Thyroid gland (tissue), 4 donors: ENCODE results near the gene FGF18.
"Not testable (repeated sequence)": the region's sequence is repeated elsewhere in the genome, so short reads cannot be mapped to it uniquely, and the experiment has no call there.

Experiments
- CTCF ChIP-seq, 6 experiments: fragments of 200-600 bp in 3 of 6; fragments of 450-650 bp in 3 of 6; sonication (generic) in 3 of 6; IDR thresholded peaks; one replicate each; pipeline ENCODE4 v1.5.1; 2016 to 2019; ENCODE audit warnings: antibody characterized with exemption in 6 of 6, mild to moderate bottlenecking in 2 of 6, inconsistent platforms in 1 of 6, moderate library complexity in 1 of 6
- POLR2A ChIP-seq, 2 donors: fragments of 450-650 bp; IDR thresholded peaks; one replicate each; pipeline ENCODE4 v1.6.1; 2017; ENCODE audit warnings: antibody characterized with exemption in 2 of 2, mild to moderate bottlenecking in 2 of 2, moderate library complexity in 1 of 2

GRCh38 chr5:171398660-171399059 lies 20.8 kb upstream of the FGF18 start:
- not testable (repeated sequence) for TF ChIP-seq CTCF, POLR2A (IDR thresholded peaks at IDR 0.05)
